ENCODE results near the gene VTCN1. TPM values are rescaled to one million over a fixed set of nuclear protein-coding genes. Genes with fewer than 3 reads are reported as not detected.

Gene VTCN1
- polyA plus RNA-seq, 3 donors, result not detected

GRCh38 chr1:117147341-117147831 lies 63.3 kb downstream of the VTCN1 start:
- H3K27me3 ChIP-seq (ENCODE audit: control insufficient read depth in 2 of 2, insufficient read depth in 2 of 2, low read length in 2 of 2), result no peaks in the 10 kb centered on the region
- H2AFZ ChIP-seq (ENCODE audit: insufficient read depth, low read depth, low read length, poor library complexity, severe bottlenecking), result no peak overlapping the region
- H3K4me3 ChIP-seq (replicated peaks in 1 of 3; ENCODE audit: low read depth in 2 of 3, low read length in 3 of 3), result no peak overlapping the region
- Mint-ChIP-seq H3K9me3 (peaks cover 6 to 10% (median 8%) of the 10 kb centered on the region in 7 donors), H3K4me1 (no peaks in the 10 kb centered on the region), H3K27me3 (ENCODE audit: low read depth in 3 of 3) (peaks cover 0 to 3% (median 1%) of the 10 kb centered on the region in 3 donors), H3K27ac (no peak overlapping the region), H3K36me3 (no peaks in the 10 kb centered on the region), H3K4me3 (no peak overlapping the region)
- no peaks in the 10 kb centered on the region for H4K20me1 ChIP-seq (ENCODE audit: insufficient read depth, low read length)
- H3K9ac ChIP-seq (ENCODE audit: insufficient read depth, low read length, poor library complexity, severe bottlenecking), result no peak overlapping the region
- no peaks in the 10 kb centered on the region for H3K4me1 ChIP-seq (ENCODE audit: control insufficient read depth in 1 of 2, insufficient read depth in 2 of 2, low read length in 2 of 2)
- H3K9me3 ChIP-seq (replicated peaks in 1 of 2; ENCODE audit: control insufficient read depth in 1 of 2, insufficient read depth in 1 of 2, low read length in 2 of 2), result peaks cover 0 to 5% of the 10 kb centered on the region in 2 donors
- H3K36me3 ChIP-seq (replicated peaks in 1 of 2; ENCODE audit: control insufficient read depth in 1 of 2, insufficient read depth in 2 of 2, low read length in 2 of 2), result no peaks in the 10 kb centered on the region
- DNase-seq, result no peak
- H3K4me2 ChIP-seq (replicated peaks; ENCODE audit: extremely low read depth, low read length, poor library complexity, severe bottlenecking), result no peak overlapping the region
- no peak overlapping the region for H3K27ac ChIP-seq (ENCODE audit: low read depth in 1 of 2, low read length in 2 of 2)
- 0% methylated on average over 1 of the region's 4 CpGs for WGBS (ENCODE audit: insufficient coverage)
- intact Hi-C loops (cut with micrococcal nuclease), result no loop called here
- no peaks in the 10 kb centered on the region for H3K79me2 ChIP-seq (ENCODE audit: insufficient read depth, low read length)
- TF ChIP-seq CTCF (IDR thresholded peaks at IDR 0.05), result no peak

DNA sequence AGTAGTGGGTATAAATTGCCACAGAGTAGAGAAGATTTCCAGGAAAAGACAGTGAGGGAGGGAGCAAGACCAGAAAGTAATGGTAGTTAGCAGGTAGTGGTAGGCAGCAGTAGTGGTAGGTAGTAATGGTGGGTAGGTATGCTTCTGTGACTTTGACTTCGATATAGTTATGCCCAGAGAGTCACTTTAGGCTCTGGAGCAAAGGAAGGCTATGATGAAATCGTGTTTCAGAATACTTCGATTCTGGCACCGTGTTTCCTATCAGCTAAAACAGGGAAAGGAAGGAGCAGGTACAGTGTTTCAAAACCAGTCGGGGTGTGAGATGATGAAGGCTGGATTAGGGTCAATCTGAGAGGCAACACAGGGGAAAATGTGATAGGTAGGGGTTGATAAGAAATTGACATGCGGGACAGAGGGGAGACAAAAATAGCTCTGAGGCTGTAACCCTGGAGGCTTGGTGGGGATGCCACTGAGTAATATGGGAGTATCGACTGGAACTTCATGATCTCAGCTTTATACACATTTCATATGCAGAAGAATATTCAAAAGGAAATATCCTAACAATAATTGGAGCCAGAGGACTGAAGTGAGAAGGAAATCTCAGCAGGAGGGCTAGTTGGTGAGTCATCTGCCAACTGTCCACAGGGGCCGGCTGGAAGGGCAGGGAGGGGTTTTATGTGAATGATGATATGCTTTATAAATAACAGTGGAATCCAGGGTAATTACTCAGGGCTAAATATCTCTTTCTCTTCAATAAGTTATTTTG lies 64.0 kb downstream of the VTCN1 start:
- WGBS (ENCODE audit: insufficient coverage), result 82% methylated on average over 5 of the region's 8 CpGs
- Histone ChIP-seq H3K36me3 (replicated peaks in 1 of 2; ENCODE audit: control insufficient read depth in 1 of 2, insufficient read depth in 2 of 2, low read length in 2 of 2) (no peaks in the 10 kb centered on the region), H3K9ac (ENCODE audit: insufficient read depth, low read length, poor library complexity, severe bottlenecking) (no peak overlapping the region), H3K27me3 (ENCODE audit: control insufficient read depth in 2 of 2, insufficient read depth in 2 of 2, low read length in 2 of 2) (no peaks in the 10 kb centered on the region), H4K20me1 (ENCODE audit: insufficient read depth, low read length) (no peaks in the 10 kb centered on the region), H3K27ac (ENCODE audit: low read depth in 1 of 2, low read length in 2 of 2) (no peak overlapping the region), H2AFZ (ENCODE audit: insufficient read depth, low read depth, low read length, poor library complexity, severe bottlenecking) (no peak overlapping the region), H3K4me2 (replicated peaks; ENCODE audit: extremely low read depth, low read length, poor library complexity, severe bottlenecking) (no peak overlapping the region), H3K9me3 (replicated peaks in 1 of 2; ENCODE audit: control insufficient read depth in 1 of 2, insufficient read depth in 1 of 2, low read length in 2 of 2) (peaks cover 0 to 5% of the 10 kb centered on the region in 2 donors), H3K4me3 (replicated peaks in 1 of 3; ENCODE audit: low read depth in 2 of 3, low read length in 3 of 3) (no peak overlapping the region), H3K4me1 (ENCODE audit: control insufficient read depth in 1 of 2, insufficient read depth in 2 of 2, low read length in 2 of 2) (no peaks in the 10 kb centered on the region), H3K79me2 (ENCODE audit: insufficient read depth, low read length) (no peaks in the 10 kb centered on the region)
- TF ChIP-seq CTCF (IDR thresholded peaks at IDR 0.05), result no peak
- Mint-ChIP-seq H3K4me3 (no peak overlapping the region), H3K27ac (no peak overlapping the region), H3K4me1 (no peaks in the 10 kb centered on the region), H3K27me3 (ENCODE audit: low read depth in 3 of 3) (peaks cover 0 to 3% (median 1%) of the 10 kb centered on the region in 3 donors), H3K9me3 (peaks cover 6 to 9% (median 7%) of the 10 kb centered on the region in 7 donors), H3K36me3 (no peaks in the 10 kb centered on the region)
- intact Hi-C loops (cut with micrococcal nuclease), result no loop called here
- DNase-seq, result no peak
